Stimulated activated naive CD8-positive, alpha-beta T cell treated with anti-CD3 and anti-CD28 coated beads, Interleukin-15, amount 100 ng/mL, for 72 hours (primary cell): ENCODE data around the gene SUCO.

Source experiments
- ATAC-seq: fragments of 150-1000 bp; cut with Tn5 transposase; 2 replicates; pipeline ENCODE4 v1.10.0; 2021; ENCODE audit warnings: mild to moderate bottlenecking, moderate library complexity
- DNase-seq, 2 donors: peaks; one replicate each; pipeline ENCODE4 v3.0.0; 2021 to 2022
- H3K27ac Mint-ChIP-seq, 2 donors: one replicate each; pipeline ENCODE4 v1.8.0; 2022; ENCODE audit warnings: mild to moderate bottlenecking in 2 of 2, mixed read lengths in 2 of 2, moderate library complexity in 2 of 2
- H3K27me3 Mint-ChIP-seq: one replicate; pipeline ENCODE4 v1.8.0; 2022; ENCODE audit warnings: mixed read lengths
- H3K4me1 Mint-ChIP-seq: one replicate; pipeline ENCODE4 v1.8.0; 2022; ENCODE audit warnings: mild to moderate bottlenecking, mixed read lengths
- H3K4me3 Mint-ChIP-seq, 2 donors: one replicate each; pipeline ENCODE4 v1.8.0; 2022; ENCODE audit warnings: mild to moderate bottlenecking in 2 of 2, mixed read lengths in 2 of 2, moderate library complexity in 1 of 2
- H3K9me3 Mint-ChIP-seq, 2 donors: one replicate each; pipeline ENCODE4 v1.8.0; 2022; ENCODE audit warnings: mixed read lengths in 2 of 2

SUCO gene

DNA sequence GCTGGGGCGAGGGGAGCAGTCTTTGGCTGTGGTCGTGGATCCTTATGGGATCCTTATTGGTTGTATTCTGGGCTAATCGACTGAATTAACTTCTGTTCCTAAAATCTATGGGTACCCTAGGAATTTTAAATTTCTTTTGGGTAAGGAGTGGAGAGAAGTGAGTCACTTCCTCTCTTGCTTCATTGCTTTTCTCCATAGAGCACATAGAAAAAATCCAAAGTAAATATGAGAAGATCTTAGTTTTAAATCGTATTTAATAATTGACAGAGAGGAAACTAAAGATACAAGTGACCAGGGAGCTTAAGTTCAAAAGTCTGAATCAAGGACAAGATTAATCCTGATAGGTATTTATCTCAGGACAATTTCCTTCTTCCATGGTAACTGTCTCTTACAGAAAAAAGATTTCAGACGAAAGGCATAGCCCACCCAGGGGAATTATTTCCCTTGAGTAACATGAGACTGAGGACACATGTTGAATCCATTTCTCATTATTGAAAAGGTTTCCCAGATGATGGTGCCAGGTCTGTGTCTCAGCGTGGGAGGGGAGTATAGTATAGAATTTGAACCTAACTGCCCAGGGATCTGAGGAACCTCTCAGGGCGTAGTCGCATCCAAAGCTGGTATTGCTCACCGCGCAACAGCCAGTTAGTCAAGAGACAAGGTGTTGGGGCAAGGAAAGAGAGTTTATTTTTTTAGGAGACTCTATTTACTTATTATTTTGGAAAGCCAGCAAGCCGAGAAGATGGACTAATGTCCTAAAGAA lies 97.3 kb downstream of the SUCO start:
- Mint-ChIP-seq H3K4me3 (no peak overlapping the region), H3K27ac (no peak overlapping the region), H3K4me1 (peaks cover 43% of the 10 kb centered on the region), H3K27me3 (peaks cover 28% of the 10 kb centered on the region), H3K9me3 (no peaks in the 10 kb centered on the region)
- no peak for ATAC-seq
- DNase-seq: no peak

GRCh38 chr1:172630868-172631267 lies 97.9 kb downstream of the SUCO start:
- H3K4me1 Mint-ChIP-seq: peaks cover 43% of the 10 kb centered on the region
- no peak overlapping the region for H3K27ac Mint-ChIP-seq
- ATAC-seq: no peak
- DNase-seq: no peak
- H3K27me3 Mint-ChIP-seq: peaks cover 24% of the 10 kb centered on the region
- H3K9me3 Mint-ChIP-seq: no peaks in the 10 kb centered on the region
- no peak overlapping the region for H3K4me3 Mint-ChIP-seq

- ATAC-seq (no peak), DNase-seq (no peak)
- H3K27ac Mint-ChIP-seq: peak overlapping the region in 1 of 2 donors; percentile 2
These were observed 104.6 kb downstream of the SUCO start for GRCh38 chr1:172637522-172637921.

DNA sequence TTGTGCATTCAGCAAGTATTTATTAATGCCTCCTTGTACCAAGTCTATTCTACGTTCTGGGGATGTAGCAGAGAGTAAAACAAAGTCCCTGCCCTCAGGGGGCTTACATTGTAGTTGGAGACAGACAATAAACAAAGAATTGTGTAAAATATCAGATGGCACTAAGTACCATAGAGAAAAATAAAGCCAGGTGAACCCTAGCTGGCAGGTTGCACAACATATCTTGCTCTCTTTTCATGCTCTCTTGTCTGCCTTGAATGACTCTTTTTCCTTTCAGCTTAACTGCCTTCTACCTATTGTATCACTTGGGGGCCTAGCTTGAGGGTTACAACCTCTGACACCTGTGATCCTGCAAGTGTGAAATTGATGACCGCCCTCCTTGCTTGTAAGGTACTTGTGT lies 105.3 kb downstream of the SUCO start:
- Mint-ChIP-seq H3K4me1 (peaks cover 68% of the 10 kb centered on the region), H3K27ac (peak overlapping the region; percentile 98 to 99), H3K9me3 (peaks cover 10 to 17% of the 10 kb centered on the region in 2 donors), H3K27me3 (no peaks in the 10 kb centered on the region), H3K4me3 (peak overlapping the region; percentile 75 to 78)
- DNase-seq: no peak
- ATAC-seq: no peak

More at GRCh38 chr1:172637522-172637921, 104.6 kb downstream of the SUCO start:
- Mint-ChIP-seq H3K27me3 (peaks cover under 1% of the 10 kb centered on the region), H3K9me3 (peaks cover 10 to 17% of the 10 kb centered on the region in 2 donors), H3K4me1 (peaks cover 65% of the 10 kb centered on the region), H3K4me3 (peak overlapping the region in 1 of 2 donors; percentile 3)

DNA sequence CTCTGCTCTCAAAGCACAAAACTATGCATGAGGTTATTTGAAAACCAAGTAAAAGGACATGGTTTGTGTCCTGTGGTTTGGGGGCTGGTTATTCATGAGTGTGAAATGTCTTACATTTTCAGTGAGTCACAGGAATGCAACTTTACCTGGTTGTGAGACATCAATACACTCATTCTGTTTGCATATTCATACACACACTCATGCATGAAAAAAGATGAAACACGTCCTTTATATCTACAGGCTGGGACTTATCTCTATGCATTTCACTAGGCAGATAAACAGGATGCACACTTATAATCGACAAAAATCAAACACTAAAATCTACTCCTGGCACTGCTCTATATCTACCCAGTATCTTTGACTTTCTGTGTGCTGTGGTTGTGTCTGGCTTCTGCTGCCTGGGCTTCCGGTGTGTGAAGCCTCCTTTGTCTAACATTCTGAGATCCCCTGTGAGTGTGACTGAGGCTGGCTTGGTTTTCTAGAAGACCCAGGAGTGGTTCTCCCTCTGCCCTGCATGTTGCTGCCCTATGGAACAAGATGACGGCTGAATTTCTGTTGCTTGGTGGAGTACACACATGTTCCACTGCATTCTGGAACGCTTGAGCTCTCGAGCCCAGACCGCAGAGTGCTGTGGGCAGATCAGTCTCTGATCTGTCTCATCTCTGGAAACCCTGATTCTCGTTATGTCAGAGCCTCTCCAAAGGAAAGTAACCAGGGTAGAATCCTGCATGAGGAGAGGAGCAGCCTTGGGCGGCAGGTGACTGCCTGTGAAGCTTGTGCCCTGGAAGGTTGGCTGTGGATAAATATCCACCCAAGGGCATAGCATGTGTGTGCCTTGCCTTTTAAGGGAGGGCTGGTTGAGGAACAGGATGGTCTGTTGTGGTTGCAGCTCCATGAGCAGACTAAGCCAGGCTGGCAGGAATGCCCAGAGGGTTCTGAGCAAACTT lies 106.2 kb downstream of the SUCO start:
- Mint-ChIP-seq H3K27ac (peak overlapping the region; percentile 98 to 99), H3K4me3 (peak overlapping the region; percentile 75 to 78), H3K27me3 (no peaks in the 10 kb centered on the region), H3K9me3 (peaks cover 10 to 17% of the 10 kb centered on the region in 2 donors), H3K4me1 (peaks cover 76% of the 10 kb centered on the region)
- peak; percentile 78 to 91 for DNase-seq
- ATAC-seq: peak; percentile 91

- H3K4me3 Mint-ChIP-seq: peak overlapping the region; percentile 75 to 78
- H3K4me1 Mint-ChIP-seq: peaks cover 85% of the 10 kb centered on the region
- ATAC-seq: no peak
- peaks cover 6% of the 10 kb centered on the region for H3K27me3 Mint-ChIP-seq
- peaks cover 10 to 17% of the 10 kb centered on the region in 2 donors for H3K9me3 Mint-ChIP-seq
- DNase-seq: no peak
- peak overlapping the region in 1 of 2 donors; percentile 57 for H3K27ac Mint-ChIP-seq
These were observed 107.2 kb downstream of the SUCO start for GRCh38 chr1:172640111-172640510.

DNA sequence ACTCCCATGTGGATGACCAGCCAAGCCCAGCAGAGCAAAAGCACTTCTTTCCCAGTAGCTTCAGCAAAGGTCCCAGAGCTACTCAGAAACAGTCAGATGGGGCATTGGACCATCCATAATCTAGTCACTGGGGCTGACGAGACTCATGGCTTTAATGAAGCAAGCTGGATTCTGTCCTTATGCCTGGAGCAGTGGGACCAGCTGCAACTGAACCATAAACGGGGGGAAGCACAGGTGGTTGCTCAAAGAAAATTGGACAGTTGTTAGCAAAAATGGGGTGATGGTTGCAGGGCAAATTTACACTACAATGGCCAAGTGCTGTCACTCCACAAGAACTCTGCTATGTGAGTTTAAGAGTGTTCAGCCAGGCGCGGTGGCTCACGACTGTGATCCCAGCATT lies 108.5 kb downstream of the SUCO start:
- no peak overlapping the region for H3K4me3 Mint-ChIP-seq
- DNase-seq (no peak), ATAC-seq (no peak)
- peaks cover 7 to 12% of the 10 kb centered on the region in 2 donors for H3K9me3 Mint-ChIP-seq
- H3K27ac Mint-ChIP-seq: no peak overlapping the region
- peaks cover 14% of the 10 kb centered on the region for H3K27me3 Mint-ChIP-seq
- peaks cover 99% of the 10 kb centered on the region for H3K4me1 Mint-ChIP-seq

DNA sequence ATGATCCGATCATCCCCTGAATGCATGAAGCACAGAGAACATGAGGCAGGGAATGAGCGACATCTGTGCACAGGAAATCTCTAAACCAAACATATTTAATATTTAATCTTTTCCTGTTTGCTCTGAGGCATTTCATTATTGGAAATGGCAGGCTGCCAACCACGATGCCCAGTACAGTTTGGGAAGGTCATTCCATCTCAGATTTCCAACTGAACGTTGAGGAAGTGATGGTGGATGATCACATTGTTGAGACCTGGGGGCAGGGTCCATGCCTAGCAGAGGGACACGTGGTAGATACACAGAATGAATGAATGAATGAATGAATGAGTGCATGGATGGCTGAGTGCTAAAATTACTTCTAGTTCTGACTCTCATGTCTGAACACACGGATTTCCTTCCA lies 110.0 kb downstream of the SUCO start:
- Mint-ChIP-seq H3K27me3 (peaks cover 14% of the 10 kb centered on the region), H3K9me3 (no peaks in the 10 kb centered on the region), H3K27ac (no peak overlapping the region), H3K4me3 (peak overlapping the region in 1 of 2 donors; percentile 18), H3K4me1 (peaks cover 100% of the 10 kb centered on the region)
- DNase-seq (no peak), ATAC-seq (no peak)

DNA sequence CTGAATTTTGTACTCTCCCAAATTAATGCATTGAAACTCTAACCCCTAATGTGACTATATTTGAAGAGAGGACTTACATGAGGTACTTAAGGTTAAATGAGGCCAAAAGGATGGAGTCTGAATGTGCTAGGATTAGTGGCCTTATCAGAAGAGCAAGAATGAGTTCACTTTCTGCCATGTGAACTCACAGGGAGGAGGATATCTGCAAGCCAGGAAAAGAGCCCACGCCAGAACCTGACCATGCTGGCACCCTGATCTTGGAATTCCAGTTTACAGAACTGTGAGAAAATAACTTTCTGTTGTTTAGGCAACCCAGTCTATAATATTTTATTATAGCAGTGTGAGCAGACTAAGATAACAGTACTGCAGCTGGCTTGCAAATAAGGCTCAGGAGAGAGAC lies 113.7 kb downstream of the SUCO start:
- Mint-ChIP-seq H3K4me3 (no peak overlapping the region), H3K27ac (peak overlapping the region in 1 of 2 donors; percentile 10)
- ATAC-seq: no peak

GRCh38 chr1:172647110-172647564 lies 114.2 kb downstream of the SUCO start:
- Mint-ChIP-seq H3K4me1 (peaks cover 72% of the 10 kb centered on the region), H3K27ac (peak overlapping the region in 1 of 2 donors; percentile 66), H3K27me3 (peaks cover 37% of the 10 kb centered on the region), H3K4me3 (peak overlapping the region; percentile 41 to 46), H3K9me3 (no peaks in the 10 kb centered on the region)
- DNase-seq (peak; percentile 59 to 70), ATAC-seq (peak; percentile 87)

More for the DNA sequence above, 113.7 kb downstream of the SUCO start:
- Mint-ChIP-seq H3K27me3 (peaks cover 37% of the 10 kb centered on the region), H3K4me1 (peaks cover 77% of the 10 kb centered on the region), H3K9me3 (no peaks in the 10 kb centered on the region)
- no peak for DNase-seq

DNA sequence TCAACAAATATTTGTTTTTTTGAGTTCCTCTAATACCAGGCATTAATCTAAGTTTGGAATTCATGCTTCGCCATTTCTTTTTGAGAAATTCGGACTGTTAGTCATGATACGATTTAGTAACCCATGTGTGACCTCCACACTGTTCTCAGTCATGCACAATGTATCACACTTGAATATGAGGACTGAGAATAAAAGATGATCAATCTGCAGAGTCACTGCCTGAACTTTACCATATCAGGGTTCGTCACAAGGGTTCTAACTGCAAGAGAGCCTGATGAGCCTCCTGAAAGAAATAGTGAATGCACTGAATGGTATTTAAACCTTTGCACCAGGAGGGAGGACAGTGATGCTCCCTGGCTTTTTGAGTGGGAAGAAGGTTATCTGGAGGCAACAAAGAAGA lies 115.0 kb downstream of the SUCO start:
- ATAC-seq: no peak
- no peak overlapping the region for H3K4me3 Mint-ChIP-seq
- H3K9me3 Mint-ChIP-seq: no peaks in the 10 kb centered on the region
- DNase-seq: no peak
- peaks cover 37% of the 10 kb centered on the region for H3K27me3 Mint-ChIP-seq
- peaks cover 65% of the 10 kb centered on the region for H3K4me1 Mint-ChIP-seq
- H3K27ac Mint-ChIP-seq: no peak overlapping the region

DNA sequence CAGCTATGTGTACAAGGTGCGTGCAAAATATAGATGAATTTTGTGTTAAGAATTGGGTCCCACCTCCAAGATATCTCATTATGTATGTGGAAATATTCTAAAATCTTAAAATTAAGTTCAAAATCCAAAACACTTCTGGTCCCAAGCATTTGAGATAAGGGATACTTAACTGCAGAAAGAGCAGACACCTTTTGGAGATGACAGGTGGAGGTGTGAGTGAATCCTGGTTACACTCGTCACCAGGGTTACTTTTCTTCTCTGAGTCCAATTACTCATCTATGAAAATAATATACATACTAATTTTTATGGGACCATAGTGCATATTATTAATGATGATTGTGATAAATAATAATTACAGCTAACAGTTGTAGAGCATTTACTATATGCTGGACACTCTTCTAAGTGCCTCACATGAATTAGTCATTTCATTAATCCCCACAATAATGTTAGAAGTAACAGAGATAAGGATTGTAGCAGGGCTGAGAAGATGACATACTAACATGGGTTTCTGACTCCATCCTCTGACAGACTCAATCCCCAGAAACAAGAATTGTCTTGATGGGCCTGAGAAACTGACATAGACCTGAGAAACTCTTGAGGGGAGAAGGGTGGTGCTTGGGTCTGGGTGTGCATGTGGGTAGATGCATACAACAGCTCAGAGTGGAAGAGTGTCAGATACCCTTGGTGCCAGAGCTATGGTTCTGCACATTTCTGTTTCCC lies 117.7 kb downstream of the SUCO start:
- Mint-ChIP-seq H3K27ac (no peak overlapping the region), H3K4me1 (peaks cover 62% of the 10 kb centered on the region), H3K4me3 (no peak overlapping the region), H3K27me3 (peaks cover 38% of the 10 kb centered on the region), H3K9me3 (no peaks in the 10 kb centered on the region)
- DNase-seq: no peak
- ATAC-seq: no peak

DNA sequence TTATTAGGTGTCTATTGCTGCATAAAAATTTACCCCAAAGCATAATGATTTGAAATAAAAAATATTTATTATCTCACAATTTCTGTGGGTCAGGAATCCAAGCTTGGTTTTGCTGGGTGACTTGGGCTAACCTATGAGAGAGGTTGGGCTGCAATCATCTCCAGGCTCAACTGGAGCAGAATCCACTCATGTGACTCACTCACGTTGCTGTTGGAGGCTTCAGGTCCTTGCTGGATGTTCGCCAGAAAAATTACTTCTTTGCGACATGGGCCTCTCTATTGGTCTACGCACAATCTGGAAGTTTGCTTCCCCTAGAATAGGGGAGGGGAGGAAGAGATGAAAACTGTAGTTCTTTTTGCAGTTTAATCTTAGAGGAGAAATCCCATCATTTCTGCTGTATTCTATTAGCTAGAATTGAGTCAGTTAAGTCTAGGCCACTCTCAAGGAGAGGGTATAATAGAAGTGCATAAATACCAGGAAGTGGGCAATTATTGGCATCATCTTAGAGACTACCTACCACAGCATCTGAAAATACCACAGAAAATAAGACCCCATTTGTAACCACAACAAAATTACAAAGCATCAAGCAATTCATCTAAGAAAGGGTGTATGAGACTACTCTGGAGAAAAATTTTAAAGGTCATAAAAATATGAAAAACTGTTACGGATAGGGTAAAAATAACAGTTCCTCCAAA lies 120.2 kb downstream of the SUCO start:
- ATAC-seq: peak; percentile 81
- Mint-ChIP-seq H3K9me3 (no peaks in the 10 kb centered on the region), H3K4me1 (peaks cover 46% of the 10 kb centered on the region), H3K27ac (no peak overlapping the region), H3K4me3 (no peak overlapping the region), H3K27me3 (peaks cover 45% of the 10 kb centered on the region)
- DNase-seq: no peak

DNA sequence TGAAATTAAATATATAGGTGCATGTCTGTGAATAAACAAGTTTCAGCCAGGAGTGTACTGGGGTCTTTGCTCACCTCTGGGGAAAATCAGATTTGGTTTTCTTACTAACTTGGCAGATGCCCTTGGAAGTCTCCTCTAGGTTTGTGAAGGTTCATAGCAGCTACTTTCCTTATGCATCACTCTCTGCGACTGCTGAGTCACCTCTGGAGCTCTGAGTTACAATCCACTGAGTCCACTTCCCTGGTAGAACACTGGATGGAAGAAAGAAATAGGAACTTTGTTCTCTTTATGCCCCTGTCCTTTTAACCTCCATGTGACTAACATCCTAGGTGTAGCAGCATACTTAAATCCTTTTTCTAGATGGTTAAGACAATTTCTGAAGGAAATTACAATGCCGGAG lies 121.6 kb downstream of the SUCO start:
- no peak overlapping the region for H3K4me3 Mint-ChIP-seq

GRCh38 chr1:172656576-172656975 lies 123.6 kb downstream of the SUCO start:
- no peak for ATAC-seq
- no peaks in the 10 kb centered on the region for H3K9me3 Mint-ChIP-seq
- no peak overlapping the region for H3K4me3 Mint-ChIP-seq
- peaks cover 40% of the 10 kb centered on the region for H3K27me3 Mint-ChIP-seq
- no peak for DNase-seq
- peaks cover 67% of the 10 kb centered on the region for H3K4me1 Mint-ChIP-seq
- H3K27ac Mint-ChIP-seq: no peak overlapping the region

More for the DNA sequence above, 121.6 kb downstream of the SUCO start:
- DNase-seq (no peak), ATAC-seq (no peak)
- Mint-ChIP-seq H3K4me1 (peaks cover 53% of the 10 kb centered on the region), H3K27ac (no peak overlapping the region), H3K27me3 (peaks cover 35% of the 10 kb centered on the region), H3K9me3 (no peaks in the 10 kb centered on the region)
